ENCODE data around the gene ARFGEF3.
"Not testable (repeated sequence)": the region's sequence is repeated elsewhere in the genome, so short reads cannot be mapped to it uniquely, and the experiment has no call there.

The ARFGEF3 gene

GRCh38 chr6:138212530-138212929 lies 50.8 kb downstream of the ARFGEF3 start:
- DNase-seq, result not testable (repeated sequence)

- DNase-seq, result no peak
Observed at GRCh38 chr6:138215093-138215782, 53.5 kb downstream of the ARFGEF3 start.

- no peak for DNase-seq
Observed at GRCh38 chr6:138218449-138218848, 56.7 kb downstream of the ARFGEF3 start, which contains the start of gene PBOV1. Gene PBOV1, minus strand, starts transcription at chr6:138218491. Its CDS starts 96 bp downstream, at chr6:138218395.

- no peak for DNase-seq
Observed at GRCh38 chr6:138219398-138219797, 57.7 kb downstream of the ARFGEF3 start.

- no peak for DNase-seq
Observed at GRCh38 chr6:138219901-138220300, 58.2 kb downstream of the ARFGEF3 start.

- DNase-seq, result no peak
Observed at GRCh38 chr6:138222901-138223546, 61.3 kb downstream of the ARFGEF3 start.

- DNase-seq, result no peak
Observed at GRCh38 chr6:138225953-138226352, 64.2 kb downstream of the ARFGEF3 start.

- DNase-seq, result peak; percentile 39
Observed at GRCh38 chr6:138226700-138227315, 65.1 kb downstream of the ARFGEF3 start.

GRCh38 chr6:138227316-138227781 lies 65.6 kb downstream of the ARFGEF3 start:
- peak; percentile 97 for DNase-seq

- DNase-seq, result peak; percentile 79
Observed at GRCh38 chr6:138229072-138229471, 67.3 kb downstream of the ARFGEF3 start.

- peak; percentile 34 for DNase-seq
Observed at GRCh38 chr6:138229663-138230179, 68.0 kb downstream of the ARFGEF3 start.

GRCh38 chr6:138230221-138230620 lies 68.5 kb downstream of the ARFGEF3 start:
- DNase-seq, result no peak

- no peak for DNase-seq
Observed at GRCh38 chr6:138230759-138231380, 69.1 kb downstream of the ARFGEF3 start.

GRCh38 chr6:138231381-138231886 lies 69.7 kb downstream of the ARFGEF3 start:
- DNase-seq, result peak; percentile 85

- DNase-seq, result no peak
Observed at GRCh38 chr6:138234363-138234762, 72.6 kb downstream of the ARFGEF3 start.

GRCh38 chr6:138235205-138235604 lies 73.5 kb downstream of the ARFGEF3 start:
- DNase-seq, result no peak

- no peak for DNase-seq
Observed at GRCh38 chr6:138235693-138236092, 74.0 kb downstream of the ARFGEF3 start.

- no peak for DNase-seq
Observed at GRCh38 chr6:138237463-138237862, 75.7 kb downstream of the ARFGEF3 start.

GRCh38 chr6:138238368-138238767 lies 76.6 kb downstream of the ARFGEF3 start:
- no peak for DNase-seq

GRCh38 chr6:138239774-138240173 lies 78.0 kb downstream of the ARFGEF3 start:
- DNase-seq, result no peak

- no peak for DNase-seq
Observed at GRCh38 chr6:138240476-138241245, 78.9 kb downstream of the ARFGEF3 start.

- DNase-seq, result no peak
Observed at GRCh38 chr6:138241381-138241780, 79.6 kb downstream of the ARFGEF3 start.

Measured in DMS79 (cell line).